Neutrophil (primary cell): ENCODE data around the gene GRM5.

Experiments used
- H3K27ac ChIP-seq: fragments of 200-600 bp; sonication (generic); 2 replicates; pipeline ENCODE4 v1.5.1; 2016; ENCODE audit warnings: mild to moderate bottlenecking, moderate library complexity
- H3K27me3 ChIP-seq: fragments of 200-600 bp; sonication (generic); 2 replicates; pipeline ENCODE4 v1.6.0; 2016; ENCODE audit warnings: mild to moderate bottlenecking
- H3K36me3 ChIP-seq: fragments of 200-600 bp; sonication (generic); 2 replicates; pipeline ENCODE4 v1.5.1; 2017
- H3K4me1 ChIP-seq, 2 experiments: fragments of 200-600 bp in 1 of 2; sonication (generic) in 1 of 2; 1 replicate in 1 of 2; 2 replicates in 1 of 2; pipeline versions ENCODE4 v1.5.1 to v1.6.1; 2013 to 2016; ENCODE audit warnings: low read depth in 1 of 2, low read length in 1 of 2, mild to moderate bottlenecking in 1 of 2, moderate library complexity in 1 of 2; ENCODE audit not compliant: control insufficient read depth in 1 of 2, insufficient read depth in 1 of 2
- H3K4me3 ChIP-seq, 2 experiments: fragments of 200-600 bp in 1 of 2; sonication (generic) in 1 of 2; 1 replicate in 1 of 2; 2 replicates in 1 of 2; pipeline ENCODE4 v1.5.1; 2013 to 2016; ENCODE audit warnings: low read depth in 1 of 2, low read length in 1 of 2, mild to moderate bottlenecking in 1 of 2, moderate library complexity in 1 of 2
- H3K9me3 ChIP-seq: fragments of 200-600 bp; sonication (generic); 2 replicates; pipeline ENCODE4 v1.5.1; 2016
- TF ChIP-seq, protein P1 (sequence below): fragments of 200-600 bp; sonication (generic); IDR thresholded peaks from 2 replicates; pipeline ENCODE4 v1.5.1; 2016; ENCODE audit warnings: antibody characterized with exemption

The GRM5 gene

GRCh38 chr11:88511006-88511405 lies 554.8 kb downstream of the GRM5 start:
- no peaks in the 10 kb centered on the region for H3K9me3 ChIP-seq
- TF ChIP-seq, protein P1, sequence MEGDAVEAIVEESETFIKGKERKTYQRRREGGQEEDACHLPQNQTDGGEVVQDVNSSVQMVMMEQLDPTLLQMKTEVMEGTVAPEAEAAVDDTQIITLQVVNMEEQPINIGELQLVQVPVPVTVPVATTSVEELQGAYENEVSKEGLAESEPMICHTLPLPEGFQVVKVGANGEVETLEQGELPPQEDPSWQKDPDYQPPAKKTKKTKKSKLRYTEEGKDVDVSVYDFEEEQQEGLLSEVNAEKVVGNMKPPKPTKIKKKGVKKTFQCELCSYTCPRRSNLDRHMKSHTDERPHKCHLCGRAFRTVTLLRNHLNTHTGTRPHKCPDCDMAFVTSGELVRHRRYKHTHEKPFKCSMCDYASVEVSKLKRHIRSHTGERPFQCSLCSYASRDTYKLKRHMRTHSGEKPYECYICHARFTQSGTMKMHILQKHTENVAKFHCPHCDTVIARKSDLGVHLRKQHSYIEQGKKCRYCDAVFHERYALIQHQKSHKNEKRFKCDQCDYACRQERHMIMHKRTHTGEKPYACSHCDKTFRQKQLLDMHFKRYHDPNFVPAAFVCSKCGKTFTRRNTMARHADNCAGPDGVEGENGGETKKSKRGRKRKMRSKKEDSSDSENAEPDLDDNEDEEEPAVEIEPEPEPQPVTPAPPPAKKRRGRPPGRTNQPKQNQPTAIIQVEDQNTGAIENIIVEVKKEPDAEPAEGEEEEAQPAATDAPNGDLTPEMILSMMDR = no peak
- peaks cover 14% of the 10 kb centered on the region in 2 experiments for H3K4me1 ChIP-seq
- no peaks in the 10 kb centered on the region for H3K36me3 ChIP-seq
- no peak overlapping the region for H3K4me3 ChIP-seq
- no peak overlapping the region for H3K27ac ChIP-seq
- peaks cover 61% of the 10 kb centered on the region for H3K27me3 ChIP-seq

GRCh38 chr11:88508759-88509581 lies 556.8 kb downstream of the GRM5 start:
- Histone ChIP-seq H3K27me3 (peaks cover 69% of the 10 kb centered on the region), H3K4me3 (peak overlapping the region; percentile 26 to 47), H3K27ac (no peak overlapping the region), H3K9me3 (no peaks in the 10 kb centered on the region), H3K4me1 (peaks cover 14% of the 10 kb centered on the region in 2 experiments), H3K36me3 (no peaks in the 10 kb centered on the region)
- TF ChIP-seq, protein P1 = no peak

DNA sequence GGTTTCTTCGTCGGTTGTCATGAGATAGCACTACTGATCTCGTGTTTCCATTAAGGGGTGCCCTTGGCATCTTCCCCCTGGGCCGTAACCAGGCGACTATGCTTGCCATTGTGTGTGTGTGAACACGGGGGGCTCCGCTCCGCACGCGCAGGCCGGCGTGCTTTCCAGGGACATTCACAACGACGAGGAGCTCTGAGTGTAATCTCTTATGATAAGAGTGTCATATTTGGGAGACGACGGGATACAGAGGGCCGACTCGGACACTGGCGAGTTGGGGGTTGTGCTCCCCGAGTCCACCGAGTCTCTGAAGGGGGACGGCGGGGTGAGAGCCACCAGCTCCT lies 557.4 kb downstream of the GRM5 start:
- Histone ChIP-seq H3K27ac (no peak overlapping the region), H3K9me3 (no peaks in the 10 kb centered on the region), H3K27me3 (peaks cover 69% of the 10 kb centered on the region), H3K36me3 (no peaks in the 10 kb centered on the region), H3K4me3 (peak overlapping the region; percentile 26 to 47), H3K4me1 (peaks cover 14% of the 10 kb centered on the region in 2 experiments)
- TF ChIP-seq, protein P1 = no peak

GRCh38 chr11:88507771-88508417 lies 557.9 kb downstream of the GRM5 start:
- Histone ChIP-seq H3K4me1 (peaks cover 14% of the 10 kb centered on the region in 2 experiments), H3K9me3 (no peaks in the 10 kb centered on the region), H3K36me3 (no peaks in the 10 kb centered on the region), H3K27me3 (peaks cover 69% of the 10 kb centered on the region), H3K4me3 (peak overlapping the region in 1 of 2 experiments; percentile 47), H3K27ac (no peak overlapping the region)
- TF ChIP-seq, protein P1 = no peak

GRCh38 chr11:88501541-88501940 lies 564.2 kb downstream of the GRM5 start:
- Histone ChIP-seq H3K9me3 (no peaks in the 10 kb centered on the region), H3K27me3 (peaks cover 13% of the 10 kb centered on the region), H3K27ac (no peak overlapping the region), H3K4me3 (no peak overlapping the region), H3K4me1 (no peaks in the 10 kb centered on the region), H3K36me3 (no peaks in the 10 kb centered on the region)
- TF ChIP-seq, protein P1 = no peak
